Measurements from ENCODE around the gene FXYD5. TPM values are rescaled to one million over a fixed set of nuclear protein-coding genes. Genes with fewer than 3 reads are reported as not detected.

The FXYD5 gene
- total and polyA plus RNA-seq, 4 donors = 2.2 to 22.0 (median 7.3) TPM

- H3K4me1 ChIP-seq (ENCODE audit: control insufficient read depth in 4 of 4, insufficient read depth in 4 of 4, low read length in 3 of 4) = peaks cover 0 to 3% (median under 1%) of the 10 kb centered on the region in 4 donors
- no peak for DNase-seq (ENCODE audit: low spot score)
- H3K9ac ChIP-seq (ENCODE audit: low read depth in 1 of 2, low read length in 2 of 2) = no peak overlapping the region
- TF ChIP-seq TAF1 (conservative IDR thresholded peaks at IDR 0.05) = no peak
- TF ChIP-seq JUND (IDR thresholded peaks at IDR 0.05) = no peak
- TF ChIP-seq GABPA (IDR thresholded peaks at IDR 0.05 in 1 of 2, conservative IDR thresholded peaks at IDR 0.05 in 1 of 2) = no peak
- no peak for TF ChIP-seq FOXA1 (IDR thresholded peaks at IDR 0.05)
- no peak for TF ChIP-seq REST (IDR thresholded peaks at IDR 0.05)
- no peak for TF ChIP-seq RXRA (IDR thresholded peaks at IDR 0.05)
- TF ChIP-seq SP1 (IDR thresholded peaks at IDR 0.05) = no peak
- TF ChIP-seq EGR1 (IDR thresholded peaks at IDR 0.05; ENCODE audit: low read depth in 2 of 2) = no peak
- TF ChIP-seq HNF4A (conservative IDR thresholded peaks at IDR 0.05) = no peak
- no peak for TF ChIP-seq RAD21 (IDR thresholded peaks at IDR 0.05)
- TF ChIP-seq ATF3 (IDR thresholded peaks at IDR 0.05) = no peak
- WGBS = 89% methylated on average over 4 of the region's 4 CpGs
- no peak overlapping the region for H3K27ac ChIP-seq (ENCODE audit: low read depth in 1 of 2, low read length in 2 of 2)
- H3K4me3 ChIP-seq (ENCODE audit: low read depth in 1 of 3, low read length in 3 of 3) = no peak overlapping the region
- no peaks in the 10 kb centered on the region for H3K27me3 ChIP-seq (ENCODE audit: control insufficient read depth in 4 of 4, insufficient read depth in 4 of 4, low read length in 3 of 4)
- H3K9me3 ChIP-seq (ENCODE audit: control insufficient read depth in 4 of 4, low read length in 3 of 4) = no peaks in the 10 kb centered on the region
- H3K36me3 ChIP-seq (ENCODE audit: control insufficient read depth in 4 of 4, insufficient read depth in 3 of 4, low read depth in 1 of 4, low read length in 3 of 4) = no peaks in the 10 kb centered on the region
Measured at GRCh38 chr19:35209646-35210045, 55.1 kb downstream of the FXYD5 start.

- no peak for DNase-seq (ENCODE audit: low spot score)
- TF ChIP-seq REST (IDR thresholded peaks at IDR 0.05) = no peak
- TF ChIP-seq ZBTB33 (IDR thresholded peaks at IDR 0.05) = no peak
- no peak for TF ChIP-seq HNF4G (IDR thresholded peaks at IDR 0.05)
- peak in 1 of 2 donors; percentile 29 for TF ChIP-seq RAD21 (IDR thresholded peaks at IDR 0.05)
- no peak for TF ChIP-seq FOXA1 (IDR thresholded peaks at IDR 0.05)
- no peak for TF ChIP-seq RXRA (IDR thresholded peaks at IDR 0.05)
- peak; percentile 31 for TF ChIP-seq NR2F2 (IDR thresholded peaks at IDR 0.05)
- TF ChIP-seq JUND (IDR thresholded peaks at IDR 0.05) = no peak
- TF ChIP-seq TAF1 (conservative IDR thresholded peaks at IDR 0.05) = no peak
- TF ChIP-seq CTCF (IDR thresholded peaks at IDR 0.05; ENCODE audit: low read depth, low read length, missing input control) = no peak
- no peak for TF ChIP-seq EGR1 (IDR thresholded peaks at IDR 0.05; ENCODE audit: low read depth in 2 of 2)
- no peak for TF ChIP-seq MAX (IDR thresholded peaks at IDR 0.05)
- no peak for TF ChIP-seq ATF3 (IDR thresholded peaks at IDR 0.05)
- peak; percentile 60 for TF ChIP-seq SP1 (IDR thresholded peaks at IDR 0.05)
- no peak for TF ChIP-seq YY1 (IDR thresholded peaks at IDR 0.05)
- no peak for TF ChIP-seq FOXA2 (IDR thresholded peaks at IDR 0.05)
- no peak for TF ChIP-seq GABPA (IDR thresholded peaks at IDR 0.05 in 1 of 2, conservative IDR thresholded peaks at IDR 0.05 in 1 of 2)
- TF ChIP-seq HNF4A (conservative IDR thresholded peaks at IDR 0.05) = no peak
- peak overlapping the region; percentile 59 to 69 for H3K27ac ChIP-seq (ENCODE audit: low read depth in 1 of 2, low read length in 2 of 2)
- H3K36me3 ChIP-seq (ENCODE audit: control insufficient read depth in 4 of 4, insufficient read depth in 3 of 4, low read depth in 1 of 4, low read length in 3 of 4) = no peaks in the 10 kb centered on the region
- no peak overlapping the region for H3K4me3 ChIP-seq (ENCODE audit: low read depth in 1 of 3, low read length in 3 of 3)
- WGBS = 73% methylated on average over 7 of the region's 7 CpGs
- no peak overlapping the region for H3K9ac ChIP-seq (ENCODE audit: low read depth in 1 of 2, low read length in 2 of 2)
- H3K27me3 ChIP-seq (ENCODE audit: control insufficient read depth in 4 of 4, insufficient read depth in 4 of 4, low read length in 3 of 4) = no peaks in the 10 kb centered on the region
- no peaks in the 10 kb centered on the region for H3K9me3 ChIP-seq (ENCODE audit: control insufficient read depth in 4 of 4, low read length in 3 of 4)
- peaks cover 0 to 3% (median under 1%) of the 10 kb centered on the region in 4 donors for H3K4me1 ChIP-seq (ENCODE audit: control insufficient read depth in 4 of 4, insufficient read depth in 4 of 4, low read length in 3 of 4)
Measured at GRCh38 chr19:35211545-35212230, 57.2 kb downstream of the FXYD5 start.

Data from liver (tissue), 9 donors.